ENCODE results near the gene KCNAB2.

KCNAB2 gene

DNA sequence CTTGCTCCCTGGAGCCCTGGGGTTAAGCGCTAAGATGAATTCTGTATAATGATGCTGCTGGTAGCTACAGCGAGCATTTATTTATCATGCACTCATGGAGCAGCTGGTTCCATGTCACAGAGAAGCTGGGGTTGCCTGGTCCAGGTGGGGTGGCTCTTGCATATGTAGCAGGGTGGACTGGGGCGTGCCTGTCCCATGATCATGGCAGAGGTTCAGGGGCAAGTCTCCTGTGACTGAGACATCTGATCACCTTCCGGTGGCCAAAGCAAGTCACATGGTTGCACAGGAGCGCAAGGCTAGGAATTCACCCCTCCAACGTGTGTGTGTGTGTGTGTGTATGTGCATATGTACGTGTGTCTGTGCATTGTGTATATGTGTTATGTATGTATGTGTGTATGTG, 15.6 kb upstream of the KCNAB2 start:
- no peak for DNase-seq (ENCODE audit: low read depth, low spot score)

DNA sequence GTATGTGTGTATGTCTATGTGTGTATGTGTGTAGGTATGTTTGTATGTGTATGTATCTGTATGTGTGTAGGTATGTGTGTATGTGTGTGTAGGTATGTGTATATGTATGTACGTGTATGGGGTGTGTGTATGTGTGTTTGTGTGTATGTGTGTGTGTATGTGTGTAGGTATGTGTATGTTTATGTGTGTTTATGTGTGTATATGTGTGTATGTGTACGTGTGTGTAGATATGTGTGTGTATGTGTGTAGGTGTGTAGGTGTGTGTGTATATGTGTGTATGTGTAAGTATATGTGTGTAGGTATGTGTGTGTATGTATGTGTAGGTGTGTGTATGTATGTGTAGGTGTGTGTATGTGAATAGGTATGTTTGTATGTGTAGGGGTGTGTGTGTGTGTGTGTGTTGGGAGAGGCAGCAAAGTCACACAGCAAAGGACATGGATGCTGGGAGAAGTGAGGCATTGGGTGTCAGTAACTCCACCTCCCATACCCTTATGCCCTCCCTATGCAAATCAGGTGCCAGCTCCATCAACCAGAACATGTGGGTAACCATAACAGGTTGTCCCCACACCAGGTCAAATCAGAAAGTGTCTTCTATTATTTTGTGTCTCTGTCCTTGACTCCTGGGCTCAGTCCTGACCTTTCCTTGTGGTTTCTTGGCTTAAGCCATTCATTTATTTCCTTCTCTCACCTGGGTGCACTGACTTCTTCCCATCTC, 15.0 kb upstream of the KCNAB2 start:
- no peak for DNase-seq (ENCODE audit: low read depth, low spot score)

DNA sequence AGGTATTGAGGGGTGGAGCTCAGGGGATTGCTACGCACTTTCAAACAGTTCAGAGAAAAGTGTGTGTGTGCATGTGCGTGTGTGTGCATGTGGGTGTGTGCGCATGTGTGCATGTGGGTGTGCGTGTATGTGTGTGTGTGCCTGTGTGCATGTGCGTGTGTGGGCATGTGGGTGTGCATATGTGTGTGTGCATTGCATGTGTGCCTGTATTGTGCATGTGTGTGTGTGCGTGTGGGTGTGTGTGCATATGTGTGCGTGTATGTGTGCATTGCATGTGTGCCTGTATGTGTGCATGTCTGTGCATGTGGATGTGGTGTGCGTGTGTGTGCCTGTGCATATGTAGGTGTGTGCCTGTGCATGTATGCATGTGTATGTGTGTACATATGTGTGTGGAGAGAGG, 12.6 kb upstream of the KCNAB2 start:
- no peak for DNase-seq (ENCODE audit: low read depth, low spot score)

DNA sequence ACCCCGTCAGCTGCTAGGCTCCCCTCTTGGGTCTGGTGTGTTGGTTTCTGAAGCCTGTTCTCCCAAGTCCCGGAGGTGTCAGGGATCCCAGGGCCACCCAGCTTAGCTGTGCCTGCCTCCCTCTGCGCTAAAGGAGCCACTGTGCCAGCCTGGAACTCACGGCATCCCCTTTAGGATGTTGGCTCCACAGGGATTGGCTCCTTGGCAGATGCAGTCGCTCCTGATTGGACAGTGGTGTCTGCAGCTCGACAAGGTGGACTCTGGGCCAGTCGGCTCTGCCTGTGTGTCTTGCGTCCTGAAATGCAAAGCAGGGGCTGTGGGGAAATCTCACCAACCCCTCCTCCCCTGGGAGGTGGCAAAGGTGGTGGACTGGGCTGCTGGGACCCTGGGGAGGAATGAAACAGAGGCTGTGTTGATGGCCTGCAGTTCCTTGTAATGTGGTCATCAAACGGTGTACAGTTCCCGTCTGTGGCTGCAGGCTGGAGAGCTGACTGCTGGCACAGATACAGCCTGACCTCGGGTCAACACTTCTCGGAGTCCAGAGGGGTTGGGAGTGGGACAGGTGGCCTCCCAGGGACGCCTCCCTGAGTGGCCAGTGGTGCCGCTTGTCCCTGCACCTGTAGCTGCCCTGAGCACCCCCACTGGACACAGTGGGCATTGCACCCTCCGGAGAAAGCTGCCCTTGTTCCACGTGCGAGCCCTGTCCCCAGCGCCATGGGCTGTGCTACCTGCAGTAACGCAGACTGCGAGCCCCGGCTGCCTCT, 11.5 kb upstream of the KCNAB2 start:
- DNase-seq (ENCODE audit: low read depth, low spot score) = peak; percentile 74

DNA sequence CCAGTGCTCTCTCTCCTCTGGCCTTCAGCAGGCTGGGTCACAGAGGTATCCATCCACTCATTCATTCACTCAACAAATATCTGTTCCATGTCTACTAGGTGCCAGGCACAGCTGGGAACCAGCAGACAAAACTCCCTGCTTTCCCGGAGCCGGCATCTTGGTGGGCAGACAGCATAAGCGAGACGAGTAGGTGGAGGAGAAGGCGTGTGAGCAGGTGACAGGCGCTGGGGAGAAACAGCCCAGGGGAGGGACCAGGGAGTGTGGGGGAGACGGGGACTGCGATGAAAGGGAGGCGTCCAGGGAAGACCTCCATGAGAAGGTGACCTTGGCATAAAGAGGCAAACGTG, 11.0 kb upstream of the KCNAB2 start:
- no peak for DNase-seq (ENCODE audit: low read depth, low spot score)

DNA sequence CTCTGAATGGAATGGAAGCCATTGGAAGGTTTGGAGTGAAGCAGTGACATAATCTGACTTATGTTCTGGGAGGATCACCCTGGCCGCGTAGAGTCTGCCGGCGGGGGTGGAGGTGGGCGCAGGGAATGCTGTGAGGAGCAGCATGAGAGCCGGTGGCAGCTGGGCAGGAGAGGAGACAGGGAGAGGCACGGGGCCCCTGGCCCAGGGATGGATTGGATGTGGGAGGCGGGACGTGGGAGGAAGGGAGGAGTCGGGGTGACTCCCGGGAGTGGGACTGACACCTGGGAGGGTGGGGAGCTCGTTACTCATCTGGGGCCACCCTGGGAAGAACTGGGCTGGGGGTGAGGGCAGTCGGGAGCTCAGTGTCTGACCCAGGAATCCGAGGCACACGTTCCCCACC, 10.4 kb upstream of the KCNAB2 start:
- no peak for DNase-seq (ENCODE audit: low read depth, low spot score)

DNA sequence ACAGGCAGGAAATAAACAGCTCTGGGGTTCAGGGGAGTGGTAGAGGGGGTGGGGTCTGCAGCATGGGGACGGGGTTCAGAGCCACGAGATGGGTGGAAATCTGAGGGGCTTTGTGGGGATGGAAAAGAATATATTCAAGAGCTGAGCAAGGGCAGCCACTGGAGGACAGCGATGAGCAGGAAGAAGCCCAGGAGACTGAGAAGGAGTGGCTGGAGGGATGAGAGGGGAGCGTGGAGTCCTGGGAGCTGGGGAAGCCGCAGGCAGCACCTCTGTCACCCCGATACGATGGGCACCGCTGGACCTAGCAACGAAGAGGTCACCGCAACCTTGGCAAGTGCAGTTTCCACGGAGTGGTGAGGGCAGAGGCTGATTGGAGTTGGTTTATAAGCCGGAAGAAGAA, 10.0 kb upstream of the KCNAB2 start:
- no peak for DNase-seq (ENCODE audit: low read depth, low spot score)

DNA sequence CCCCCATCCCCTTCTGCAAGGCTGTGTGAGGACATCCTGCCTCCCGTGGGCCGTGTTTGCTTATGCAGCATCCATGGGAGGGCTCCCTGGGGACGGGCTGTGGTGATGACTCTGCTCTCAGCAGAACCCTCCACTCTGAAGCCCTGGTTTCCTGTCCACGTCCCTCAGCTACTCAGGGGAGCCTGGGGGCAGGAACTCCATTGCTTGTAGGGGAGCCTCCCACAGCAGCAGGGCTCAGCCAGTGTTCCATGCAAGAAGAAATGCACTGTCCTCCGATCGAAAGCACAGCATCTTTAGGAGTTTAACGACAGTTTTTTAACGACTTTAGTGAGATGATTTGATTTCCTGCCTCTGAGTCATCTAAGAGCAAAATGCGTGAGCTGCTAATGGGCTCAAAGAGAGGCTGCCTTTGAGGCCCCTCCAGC, 8.3 kb upstream of the KCNAB2 start:
- no peak for DNase-seq (ENCODE audit: low read depth, low spot score)

DNA sequence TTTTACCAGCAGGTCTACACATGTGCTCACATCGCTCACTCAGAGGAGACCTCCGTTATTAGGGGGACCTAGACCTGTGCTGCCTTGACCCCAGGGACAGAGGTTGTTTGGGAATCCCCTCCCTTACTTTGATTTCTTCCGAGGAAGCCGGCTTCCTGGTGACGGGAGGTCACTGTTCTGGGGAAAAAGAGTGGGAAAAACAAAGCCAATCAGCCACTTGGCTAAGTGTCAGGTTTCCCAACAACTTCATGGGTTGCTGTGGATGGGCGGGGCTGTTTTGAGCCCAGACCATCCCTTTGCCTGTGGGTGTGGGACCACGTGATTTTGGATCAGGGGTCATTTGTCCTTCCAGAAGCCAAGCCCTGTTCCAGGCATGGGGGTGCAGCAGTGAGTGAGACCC, 7.1 kb upstream of the KCNAB2 start:
- no peak for DNase-seq (ENCODE audit: low read depth, low spot score)

DNA sequence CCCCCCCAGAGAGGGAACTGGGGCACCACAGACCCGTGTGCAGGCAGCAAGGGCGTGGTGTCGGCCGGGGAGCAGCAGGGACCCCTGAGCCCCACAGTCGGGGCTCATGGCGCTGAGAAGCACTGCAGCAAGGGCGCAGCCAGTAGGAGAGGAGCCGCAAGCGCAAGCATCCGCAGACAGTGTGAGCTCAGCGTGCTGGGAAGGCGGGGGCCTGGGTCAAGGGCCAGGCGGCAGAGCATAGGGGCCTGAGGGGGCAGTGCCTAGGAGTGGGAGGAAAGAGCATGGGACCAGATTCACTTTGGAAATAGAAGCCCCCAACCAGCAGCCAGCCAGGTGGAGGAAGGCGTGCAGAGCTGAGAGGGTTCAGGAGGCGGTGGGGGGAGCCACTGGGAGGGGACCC, 6.7 kb upstream of the KCNAB2 start:
- no peak for DNase-seq (ENCODE audit: low read depth, low spot score)

DNA sequence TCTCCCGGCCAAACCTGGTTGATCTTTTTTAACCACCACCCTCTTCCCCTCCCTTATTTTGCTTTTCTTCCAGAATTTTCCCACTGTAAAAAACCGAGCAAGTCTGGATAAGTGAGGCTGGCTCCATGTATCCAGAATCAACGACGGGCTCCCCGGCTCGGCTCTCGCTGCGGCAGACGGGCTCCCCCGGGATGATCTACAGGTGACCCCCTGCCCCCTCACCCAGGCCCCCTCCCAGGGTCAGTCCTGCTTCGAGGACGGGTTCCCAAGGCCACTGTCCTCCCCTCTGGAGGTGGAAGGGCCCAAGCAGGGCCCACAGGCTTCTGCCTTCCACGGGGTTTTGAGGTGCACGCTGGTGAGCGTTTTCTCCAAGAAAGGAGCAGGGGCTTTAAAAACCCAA, 5.2 kb upstream of the KCNAB2 start:
- no peak for DNase-seq (ENCODE audit: low read depth, low spot score)

DNA sequence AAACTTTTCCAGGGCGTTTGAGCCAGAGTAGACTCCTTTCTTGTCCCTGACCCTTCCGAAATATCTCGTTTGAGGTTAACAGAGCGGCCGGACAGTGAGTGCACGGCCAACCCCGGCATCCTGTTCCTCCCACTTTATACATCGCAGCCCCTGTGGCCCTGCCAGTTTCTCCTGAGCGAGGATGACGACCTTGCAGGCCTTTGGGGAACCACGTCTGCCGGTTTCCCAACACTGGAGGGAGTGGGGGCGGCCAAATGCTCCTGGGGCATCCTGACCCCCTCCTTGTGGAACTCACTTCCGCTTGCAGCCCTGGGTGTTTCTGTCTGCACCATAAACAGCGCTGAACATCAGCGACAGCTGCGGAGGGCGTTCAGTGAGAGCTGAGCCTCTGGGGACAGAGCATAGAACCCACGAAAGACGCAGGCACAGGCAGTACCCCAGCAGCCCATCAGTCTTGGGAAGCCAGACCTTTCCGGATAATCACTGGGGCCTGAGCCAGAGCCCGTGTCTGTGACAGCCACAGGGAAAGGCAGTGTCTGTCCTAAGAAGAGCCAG, 4.8 kb upstream of the KCNAB2 start:
- DNase-seq (ENCODE audit: low read depth, low spot score) = no peak

DNA sequence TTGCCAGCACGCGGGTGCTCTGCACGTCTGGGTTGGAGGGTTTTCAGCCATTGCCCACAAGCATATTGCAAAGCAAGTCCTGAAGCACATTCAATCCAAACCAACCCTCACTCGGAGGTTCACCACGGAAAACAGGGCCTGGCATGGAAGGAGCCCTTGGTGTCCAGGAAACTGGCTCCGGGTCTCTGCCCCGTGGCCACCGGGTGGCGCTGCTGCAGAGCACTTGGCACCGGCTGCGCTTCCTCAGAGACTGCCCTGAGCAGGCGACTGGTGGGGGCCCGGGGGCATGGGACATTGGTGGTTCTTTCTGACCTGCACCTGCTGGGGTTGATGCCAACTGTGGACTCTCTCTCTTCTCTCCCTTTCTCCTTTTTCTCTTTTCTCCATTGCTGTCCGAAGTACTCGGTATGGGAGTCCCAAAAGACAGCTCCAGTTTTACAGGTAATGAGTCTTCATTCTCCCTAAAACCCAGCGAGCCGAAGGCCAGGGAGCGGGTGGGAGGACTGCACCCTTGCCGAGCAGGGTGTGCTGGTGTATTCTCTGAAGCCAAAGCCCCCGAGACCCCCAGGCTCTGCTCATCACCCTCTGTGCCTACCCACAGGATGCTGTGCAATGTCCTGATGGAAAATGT, 4.1 kb upstream of the KCNAB2 start:
- DNase-seq (ENCODE audit: low read depth, low spot score) = peak; percentile 68

DNA sequence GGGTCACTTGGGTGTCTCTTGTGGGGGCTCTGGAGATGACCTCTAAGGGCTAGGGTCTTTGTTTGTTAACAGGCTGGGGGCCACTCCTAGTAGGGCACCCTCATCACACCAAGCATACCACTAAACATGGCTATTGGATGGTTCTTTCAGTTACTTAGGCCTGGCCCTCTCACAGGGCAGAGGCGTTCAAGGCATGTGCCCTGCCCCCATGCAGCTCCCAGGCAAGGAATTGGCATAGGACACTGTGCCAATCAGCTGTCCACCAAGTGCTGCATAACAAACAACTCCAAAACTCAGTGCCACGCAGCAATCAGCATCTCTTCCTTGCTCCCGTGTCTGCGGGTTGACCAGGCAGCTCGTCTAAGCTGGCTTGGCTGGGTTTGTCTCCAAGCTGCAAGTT, 2.1 kb upstream of the KCNAB2 start:
- DNase-seq (ENCODE audit: low read depth, low spot score) = no peak

DNA sequence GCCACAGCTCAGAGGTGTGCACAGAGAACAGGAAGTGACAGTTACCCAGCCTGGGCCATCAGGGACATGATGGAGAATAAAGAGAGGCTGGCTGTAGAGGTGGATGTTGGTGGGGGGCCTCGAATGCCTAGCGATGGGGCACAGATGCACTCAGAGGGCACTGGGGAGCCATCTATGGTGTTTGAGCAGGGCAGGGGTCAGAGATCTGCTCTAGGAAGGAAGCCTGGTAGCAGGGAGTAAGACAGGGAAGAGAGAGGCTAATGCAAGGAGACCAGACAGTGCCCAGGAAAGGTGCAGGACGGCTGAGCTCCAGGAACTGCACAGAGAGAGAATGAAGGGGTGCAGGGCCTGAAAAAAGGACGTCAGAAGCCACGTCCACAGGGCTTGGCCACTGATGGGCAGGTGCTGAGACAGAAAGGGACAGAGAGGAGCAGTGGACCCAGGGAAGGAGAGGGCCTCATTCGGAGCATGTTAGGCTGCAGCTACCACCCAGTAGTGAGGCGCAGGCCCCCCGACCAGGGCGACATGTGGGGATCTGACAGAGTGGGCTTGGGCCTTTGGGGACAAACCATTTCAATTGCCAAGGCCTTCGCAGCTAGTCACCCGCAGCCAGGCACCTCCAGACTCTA, 1.1 kb upstream of the KCNAB2 start:
- no peak for DNase-seq (ENCODE audit: low read depth, low spot score)

DNA sequence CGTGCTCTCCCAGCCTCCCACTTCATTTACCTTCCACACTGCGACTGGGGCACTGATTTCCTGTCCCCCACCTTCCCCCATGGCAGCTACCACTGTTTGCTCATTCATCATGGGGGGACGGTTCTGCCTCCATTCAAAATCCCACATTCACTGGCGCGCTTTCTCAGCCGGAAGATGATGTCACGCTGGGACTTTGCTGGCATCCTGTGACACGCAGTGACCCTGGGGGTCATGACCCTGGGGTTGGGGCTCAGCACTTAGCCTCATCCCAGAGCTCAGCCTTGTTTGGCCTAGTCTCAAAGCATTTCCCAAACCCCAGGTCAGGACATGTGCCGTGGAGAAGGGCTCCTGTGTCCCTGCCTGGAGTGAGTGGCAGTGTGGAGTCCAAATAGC, 582 bp upstream of the KCNAB2 start:
- no peak for DNase-seq (ENCODE audit: low read depth, low spot score)

DNA sequence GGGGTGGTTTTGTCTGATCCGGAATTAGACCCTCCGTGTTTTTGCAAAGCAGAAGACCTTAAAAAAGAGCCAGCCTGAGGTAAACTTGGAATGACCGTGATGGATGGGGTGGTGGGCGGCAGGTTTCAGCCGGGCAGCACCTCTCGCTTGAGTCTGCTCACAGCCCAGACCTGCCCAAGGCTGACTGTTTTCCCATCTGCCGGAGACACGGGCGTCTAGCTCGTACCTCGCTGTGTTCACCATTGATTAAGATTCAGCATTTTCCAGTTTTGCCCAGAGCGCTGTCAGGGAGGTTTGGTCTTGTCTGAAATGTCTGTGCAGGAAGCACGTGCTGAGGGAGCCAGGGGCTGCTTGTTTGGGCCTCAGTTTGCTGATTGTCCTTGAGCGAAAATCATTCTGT, 591 bp downstream of the KCNAB2 start:
- DNase-seq (ENCODE audit: low read depth, low spot score) = no peak

DNA sequence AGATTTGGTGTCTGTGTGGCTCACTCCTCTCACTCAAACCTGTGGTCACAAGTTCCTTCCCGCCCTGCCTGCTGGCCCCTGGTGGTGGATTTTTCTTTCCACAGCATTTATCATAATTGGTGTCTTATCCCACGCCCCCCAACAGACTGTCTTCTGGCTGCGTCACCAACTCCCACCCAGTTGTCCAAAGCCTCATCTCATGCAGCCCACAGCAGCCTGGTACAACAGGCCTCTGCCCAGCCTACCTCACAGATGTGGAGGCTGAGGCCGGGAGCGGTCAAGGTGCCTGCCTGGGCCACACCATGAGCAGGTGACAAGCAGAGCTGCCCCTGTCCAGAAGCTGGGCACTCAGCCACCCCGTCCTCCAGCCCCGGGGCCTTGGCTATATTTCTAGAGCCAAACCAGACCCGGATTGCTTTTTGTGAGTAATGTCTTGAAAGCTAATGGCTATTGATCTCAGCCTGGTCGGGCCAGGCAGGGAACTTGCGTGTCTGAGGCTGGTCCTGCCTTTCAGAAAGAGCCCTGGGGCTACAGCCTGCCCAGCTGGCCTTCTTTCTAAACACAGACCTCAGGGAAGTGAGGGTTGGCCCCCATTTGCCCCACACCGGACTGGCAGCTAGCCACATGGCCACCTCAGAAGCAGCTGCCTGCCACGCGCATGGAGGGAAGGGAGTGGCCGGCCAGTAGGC, 2.6 kb downstream of the KCNAB2 start:
- DNase-seq (ENCODE audit: low read depth, low spot score) = no peak

DNA sequence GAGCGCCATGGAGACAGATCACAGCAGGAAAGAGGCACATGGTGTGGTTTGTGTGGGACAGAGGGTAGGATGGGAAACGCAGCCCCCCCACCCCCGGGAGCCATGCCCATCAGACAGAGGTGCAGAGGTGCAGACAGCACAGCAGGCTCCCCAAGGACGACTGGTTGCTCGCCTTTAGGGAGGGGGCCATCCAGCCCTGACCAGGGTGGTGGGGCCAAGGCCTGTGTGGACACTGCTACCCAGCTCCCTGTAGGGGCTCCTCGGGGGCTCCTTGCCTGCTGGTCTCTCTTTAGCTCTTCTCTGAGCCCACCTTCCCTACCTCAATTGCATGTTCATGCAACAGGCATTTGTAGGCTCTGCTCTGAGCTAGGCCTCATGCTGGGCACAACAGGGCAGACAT, 3.7 kb downstream of the KCNAB2 start:
- no peak for DNase-seq (ENCODE audit: low read depth, low spot score)

DNA sequence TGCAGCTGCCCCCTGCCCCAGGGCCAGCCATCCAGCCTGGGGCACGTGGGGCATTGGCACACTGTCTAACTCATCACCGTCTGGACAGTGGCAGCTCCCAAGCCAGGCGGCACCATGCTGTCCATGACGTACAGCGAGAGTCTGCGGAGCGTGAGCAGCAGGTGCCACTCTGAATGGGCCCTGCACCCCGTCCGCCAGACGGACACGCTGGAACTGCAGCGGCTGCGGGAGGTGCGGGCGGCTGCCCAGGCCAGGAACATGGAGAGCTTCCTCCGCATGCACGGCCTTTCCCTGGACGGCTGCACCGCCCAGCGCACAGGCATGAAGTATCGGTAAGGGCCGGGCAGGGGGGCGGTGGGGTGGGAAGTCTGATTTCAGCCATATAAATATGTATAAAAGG, 5.7 kb downstream of the KCNAB2 start:
- no peak for DNase-seq (ENCODE audit: low read depth, low spot score)

DNA sequence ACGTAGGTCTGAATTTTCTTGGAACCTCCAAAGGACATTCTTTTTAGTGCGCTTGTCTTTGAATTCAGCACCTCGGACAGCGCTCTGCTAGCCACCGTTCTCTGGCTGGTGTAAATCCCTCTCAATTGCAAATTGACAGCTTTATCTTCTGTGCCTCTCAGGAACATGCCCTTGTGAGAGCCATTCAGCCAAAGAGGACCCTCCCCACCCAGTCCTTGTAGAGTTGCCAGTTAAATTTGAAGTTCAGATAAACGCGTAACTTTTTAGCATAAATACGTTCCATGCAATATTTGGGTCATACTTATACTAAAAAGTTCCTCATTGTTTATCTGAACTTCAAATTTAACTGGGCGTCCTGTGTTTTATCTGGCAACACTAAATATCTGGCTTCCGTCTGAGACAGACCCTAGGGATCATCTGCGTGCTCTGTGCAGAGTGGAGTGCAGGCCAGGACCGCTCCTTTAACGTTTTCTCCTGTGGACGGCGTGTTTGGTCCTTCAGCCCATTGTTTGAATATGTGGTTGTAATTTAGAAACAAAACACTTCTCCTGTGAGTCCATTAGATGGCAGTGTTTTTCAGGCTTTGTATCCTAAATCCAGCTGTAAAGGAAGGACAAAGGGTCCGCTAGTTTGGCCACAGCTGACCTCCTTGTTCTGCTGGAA, 7.0 kb downstream of the KCNAB2 start:
- DNase-seq (ENCODE audit: low read depth, low spot score) = peak; percentile 71

Data from ELF-1 (cell line).